ENCODE measurements around the gene SLC5A6.

DNA sequence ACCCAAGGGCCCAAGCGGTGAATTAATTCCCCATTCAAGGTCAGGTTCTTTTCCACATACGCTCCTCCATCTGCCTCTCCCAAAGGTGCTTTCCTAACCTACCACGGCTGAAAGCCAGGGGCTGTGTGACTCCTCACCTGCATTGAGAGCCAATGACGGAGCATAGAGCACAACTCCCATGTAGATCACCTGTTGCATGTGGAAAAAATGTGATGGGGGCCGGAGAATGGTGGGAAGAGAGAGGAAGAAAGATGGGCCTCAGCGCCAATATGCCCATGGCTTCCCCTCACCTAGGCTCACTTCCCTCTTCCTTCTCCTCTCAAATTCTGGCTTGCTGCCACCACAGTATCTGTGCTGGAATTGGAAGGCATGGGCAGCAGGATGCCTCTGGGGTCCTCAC, 5.7 kb downstream of the SLC5A6 start:
- TF ChIP-seq, protein P1, sequence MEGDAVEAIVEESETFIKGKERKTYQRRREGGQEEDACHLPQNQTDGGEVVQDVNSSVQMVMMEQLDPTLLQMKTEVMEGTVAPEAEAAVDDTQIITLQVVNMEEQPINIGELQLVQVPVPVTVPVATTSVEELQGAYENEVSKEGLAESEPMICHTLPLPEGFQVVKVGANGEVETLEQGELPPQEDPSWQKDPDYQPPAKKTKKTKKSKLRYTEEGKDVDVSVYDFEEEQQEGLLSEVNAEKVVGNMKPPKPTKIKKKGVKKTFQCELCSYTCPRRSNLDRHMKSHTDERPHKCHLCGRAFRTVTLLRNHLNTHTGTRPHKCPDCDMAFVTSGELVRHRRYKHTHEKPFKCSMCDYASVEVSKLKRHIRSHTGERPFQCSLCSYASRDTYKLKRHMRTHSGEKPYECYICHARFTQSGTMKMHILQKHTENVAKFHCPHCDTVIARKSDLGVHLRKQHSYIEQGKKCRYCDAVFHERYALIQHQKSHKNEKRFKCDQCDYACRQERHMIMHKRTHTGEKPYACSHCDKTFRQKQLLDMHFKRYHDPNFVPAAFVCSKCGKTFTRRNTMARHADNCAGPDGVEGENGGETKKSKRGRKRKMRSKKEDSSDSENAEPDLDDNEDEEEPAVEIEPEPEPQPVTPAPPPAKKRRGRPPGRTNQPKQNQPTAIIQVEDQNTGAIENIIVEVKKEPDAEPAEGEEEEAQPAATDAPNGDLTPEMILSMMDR (conservative IDR thresholded peaks at IDR 0.05; ENCODE audit: low read depth, low read length) = no peak
- TF ChIP-seq CEBPB (IDR thresholded peaks at IDR 0.05; ENCODE audit: low read depth, low read length) (no peak), SMC3 (IDR thresholded peaks at IDR 0.05; ENCODE audit: low read depth, low read length) (no peak), POLR2A (IDR thresholded peaks at IDR 0.05; ENCODE audit: low read depth, low read length) (no peak), CHD1 (IDR thresholded peaks at IDR 0.05; ENCODE audit: low read depth, low read length) (no peak), MAFK (IDR thresholded peaks at IDR 0.05; ENCODE audit: low read depth, low read length) (no peak), MAZ (IDR thresholded peaks at IDR 0.05; ENCODE audit: borderline replicate concordance, low read depth, low read length) (no peak)
- TF ChIP-seq, protein P2, sequence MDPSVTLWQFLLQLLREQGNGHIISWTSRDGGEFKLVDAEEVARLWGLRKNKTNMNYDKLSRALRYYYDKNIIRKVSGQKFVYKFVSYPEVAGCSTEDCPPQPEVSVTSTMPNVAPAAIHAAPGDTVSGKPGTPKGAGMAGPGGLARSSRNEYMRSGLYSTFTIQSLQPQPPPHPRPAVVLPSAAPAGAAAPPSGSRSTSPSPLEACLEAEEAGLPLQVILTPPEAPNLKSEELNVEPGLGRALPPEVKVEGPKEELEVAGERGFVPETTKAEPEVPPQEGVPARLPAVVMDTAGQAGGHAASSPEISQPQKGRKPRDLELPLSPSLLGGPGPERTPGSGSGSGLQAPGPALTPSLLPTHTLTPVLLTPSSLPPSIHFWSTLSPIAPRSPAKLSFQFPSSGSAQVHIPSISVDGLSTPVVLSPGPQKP (IDR thresholded peaks at IDR 0.05; ENCODE audit: borderline replicate concordance, low read depth, low read length) = no peak

Data from IMR-90 (cell line).